Skeletal muscle cell (primary cell): ENCODE measurements around the gene ZSWIM8.
"Not testable (repeated sequence)": the region's sequence is repeated elsewhere in the genome, so short reads cannot be mapped to it uniquely, and the experiment has no call there.

Experiments used
- DNase-seq: peaks from one replicate; pipeline ENCODE4 v3.0.0-alpha.2; 2010; ENCODE audit warnings: low read depth
- H3K4me3 ChIP-seq: 2 replicates; pipeline ENCODE4 v1.5.1; 2011; ENCODE audit warnings: low read depth, mild to moderate bottlenecking, control low read depth, low read length, moderate library complexity

The ZSWIM8 gene, protein sequence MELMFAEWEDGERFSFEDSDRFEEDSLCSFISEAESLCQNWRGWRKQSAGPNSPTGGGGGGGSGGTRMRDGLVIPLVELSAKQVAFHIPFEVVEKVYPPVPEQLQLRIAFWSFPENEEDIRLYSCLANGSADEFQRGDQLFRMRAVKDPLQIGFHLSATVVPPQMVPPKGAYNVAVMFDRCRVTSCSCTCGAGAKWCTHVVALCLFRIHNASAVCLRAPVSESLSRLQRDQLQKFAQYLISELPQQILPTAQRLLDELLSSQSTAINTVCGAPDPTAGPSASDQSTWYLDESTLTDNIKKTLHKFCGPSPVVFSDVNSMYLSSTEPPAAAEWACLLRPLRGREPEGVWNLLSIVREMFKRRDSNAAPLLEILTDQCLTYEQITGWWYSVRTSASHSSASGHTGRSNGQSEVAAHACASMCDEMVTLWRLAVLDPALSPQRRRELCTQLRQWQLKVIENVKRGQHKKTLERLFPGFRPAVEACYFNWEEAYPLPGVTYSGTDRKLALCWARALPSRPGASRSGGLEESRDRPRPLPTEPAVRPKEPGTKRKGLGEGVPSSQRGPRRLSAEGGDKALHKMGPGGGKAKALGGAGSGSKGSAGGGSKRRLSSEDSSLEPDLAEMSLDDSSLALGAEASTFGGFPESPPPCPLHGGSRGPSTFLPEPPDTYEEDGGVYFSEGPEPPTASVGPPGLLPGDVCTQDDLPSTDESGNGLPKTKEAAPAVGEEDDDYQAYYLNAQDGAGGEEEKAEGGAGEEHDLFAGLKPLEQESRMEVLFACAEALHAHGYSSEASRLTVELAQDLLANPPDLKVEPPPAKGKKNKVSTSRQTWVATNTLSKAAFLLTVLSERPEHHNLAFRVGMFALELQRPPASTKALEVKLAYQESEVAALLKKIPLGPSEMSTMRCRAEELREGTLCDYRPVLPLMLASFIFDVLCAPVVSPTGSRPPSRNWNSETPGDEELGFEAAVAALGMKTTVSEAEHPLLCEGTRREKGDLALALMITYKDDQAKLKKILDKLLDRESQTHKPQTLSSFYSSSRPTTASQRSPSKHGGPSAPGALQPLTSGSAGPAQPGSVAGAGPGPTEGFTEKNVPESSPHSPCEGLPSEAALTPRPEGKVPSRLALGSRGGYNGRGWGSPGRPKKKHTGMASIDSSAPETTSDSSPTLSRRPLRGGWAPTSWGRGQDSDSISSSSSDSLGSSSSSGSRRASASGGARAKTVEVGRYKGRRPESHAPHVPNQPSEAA (N-terminal part only)

GRCh38 chr10:73785211-73785720 is at the start of gene ZSWIM8:
Gene ZSWIM8, plus strand, starts transcription at chr10:73785606. Its CDS starts 273 bp downstream, at chr10:73785879.
- peak; percentile 88 for DNase-seq
- H3K4me3 ChIP-seq = peak within 1 kb of the TSS; percentile 93

DNA sequence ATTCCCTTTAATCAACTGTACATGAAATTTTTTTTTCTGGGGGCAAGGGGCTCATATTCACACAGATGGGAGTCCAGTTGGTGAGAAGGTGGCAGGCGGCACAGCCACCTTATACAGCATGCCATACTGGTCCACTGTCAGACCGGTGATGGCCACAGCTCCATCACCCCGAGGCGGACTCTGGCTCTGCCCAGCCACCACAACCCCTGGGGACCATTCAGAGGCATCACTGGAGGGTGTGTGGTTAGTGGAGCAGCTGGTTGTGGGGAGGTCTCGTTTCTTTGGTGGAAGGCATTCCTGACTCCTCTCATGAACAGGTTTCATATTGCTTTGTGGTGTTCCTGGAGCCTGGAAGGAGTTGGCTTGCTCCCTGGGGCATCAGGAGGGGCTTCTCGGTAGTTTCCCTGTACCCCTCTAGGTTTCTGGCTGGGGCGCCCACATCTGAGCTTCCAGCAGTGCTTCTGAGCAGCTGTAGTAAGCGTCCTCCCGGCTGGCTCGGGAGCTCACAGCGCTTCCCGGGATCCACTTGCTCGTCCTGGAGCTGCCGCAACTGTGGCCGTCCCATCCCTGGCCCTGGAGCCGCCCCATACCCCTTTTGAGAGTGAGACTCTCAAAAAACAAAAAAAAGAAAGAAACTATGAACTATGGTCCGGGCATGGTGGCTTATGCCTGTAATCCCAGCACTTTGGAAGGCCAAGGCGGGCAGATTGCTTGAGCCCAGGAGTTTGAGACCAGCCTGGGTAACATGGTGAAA is 44.7 kb upstream of the ZSWIM8 start:
- not testable (repeated sequence) for H3K4me3 ChIP-seq, DNase-seq

GRCh38 chr10:73742454-73742734 is 43.0 kb upstream of the ZSWIM8 start:
- H3K4me3 ChIP-seq = no peak overlapping the region
- DNase-seq = no peak

DNA sequence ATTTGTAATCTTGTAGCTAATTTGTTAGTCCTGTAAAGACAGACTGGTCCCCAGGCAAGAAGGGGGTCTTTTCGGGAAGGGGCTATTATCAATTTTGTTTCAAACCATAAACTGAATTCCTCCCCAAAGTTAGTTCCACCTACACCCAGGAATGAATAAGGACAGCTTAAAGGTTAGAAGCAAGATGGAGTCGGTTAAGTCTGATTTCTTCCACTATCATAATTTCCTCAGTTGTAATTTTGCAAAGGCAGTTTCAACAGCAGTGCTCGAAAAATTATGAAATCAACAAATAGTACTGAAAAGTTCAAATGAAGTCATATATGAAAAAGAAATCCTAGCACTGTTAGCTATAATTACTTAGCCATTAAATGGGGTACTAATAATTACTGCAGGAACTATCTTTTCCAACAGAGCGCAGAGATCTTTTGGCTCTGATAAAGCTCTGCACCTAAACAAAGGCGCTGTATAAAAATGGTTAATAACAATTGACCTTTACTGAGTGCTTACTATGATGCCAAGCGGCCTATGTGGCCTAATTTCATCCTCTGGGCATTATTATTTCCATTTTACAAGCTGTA is 42.0 kb upstream of the ZSWIM8 start:
- no peak for DNase-seq
- peak overlapping the region; percentile 84 for H3K4me3 ChIP-seq

GRCh38 chr10:73743905-73744663 is 41.3 kb upstream of the ZSWIM8 start, which contains the start of gene SEC24C:
Gene SEC24C, plus strand, starts transcription at chr10:73744372. Its CDS starts 2,461 bp downstream, at chr10:73746833.
- H3K4me3 ChIP-seq = peak within 1 kb of the TSS; percentile 84
- peak; percentile 84 for DNase-seq

- peak overlapping the region; percentile 84 for H3K4me3 ChIP-seq
- DNase-seq = peak; percentile 8
These were observed 40.8 kb upstream of the ZSWIM8 start for GRCh38 chr10:73744664-73744975.

DNA sequence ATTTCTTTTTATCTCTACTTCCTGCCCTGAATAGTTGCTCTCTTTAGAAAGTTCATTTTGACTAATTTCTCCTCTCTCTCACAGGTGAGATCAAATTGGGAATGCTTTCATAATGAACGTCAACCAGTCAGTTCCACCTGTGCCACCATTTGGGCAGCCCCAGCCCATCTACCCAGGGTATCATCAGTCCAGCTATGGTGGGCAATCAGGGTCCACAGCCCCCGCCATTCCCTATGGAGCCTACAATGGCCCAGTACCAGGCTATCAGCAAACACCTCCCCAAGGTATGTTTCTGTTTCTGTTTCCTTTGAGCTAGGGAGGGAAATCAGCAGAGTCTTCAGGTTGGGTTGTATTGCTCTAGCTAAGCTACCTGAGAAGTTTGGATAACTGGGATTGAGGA is 38.7 kb upstream of the ZSWIM8 start:
- no peak for DNase-seq
- no peak overlapping the region for H3K4me3 ChIP-seq

DNA sequence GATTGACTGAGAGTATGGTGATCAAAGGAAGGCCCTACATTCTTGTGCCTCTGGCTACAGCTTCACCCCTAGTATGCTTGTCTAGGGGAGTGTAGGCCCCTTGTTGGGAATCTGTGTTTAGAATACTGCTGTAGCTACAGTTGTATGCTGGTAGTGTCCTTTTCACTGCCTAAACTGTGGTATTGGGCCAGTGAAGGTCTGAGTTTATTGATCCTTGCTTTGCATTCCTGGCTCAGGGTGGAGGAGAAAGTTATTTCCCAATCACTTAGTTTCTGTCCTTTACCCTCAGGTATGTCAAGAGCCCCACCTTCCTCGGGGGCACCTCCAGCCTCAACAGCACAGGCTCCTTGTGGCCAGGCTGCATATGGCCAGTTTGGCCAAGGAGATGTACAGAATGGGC is 34.6 kb upstream of the ZSWIM8 start:
- no peak overlapping the region for H3K4me3 ChIP-seq
- no peak for DNase-seq

GRCh38 chr10:73756183-73756582 is 29.2 kb upstream of the ZSWIM8 start:
- no peak overlapping the region for H3K4me3 ChIP-seq
- DNase-seq = no peak

- no peak for DNase-seq
- H3K4me3 ChIP-seq = no peak overlapping the region
These were observed 26.5 kb upstream of the ZSWIM8 start for GRCh38 chr10:73758704-73759511.

- H3K4me3 ChIP-seq = no peak overlapping the region
- no peak for DNase-seq
These were observed 25.8 kb upstream of the ZSWIM8 start for GRCh38 chr10:73759512-73760115.

- no peak overlapping the region for H3K4me3 ChIP-seq
- no peak for DNase-seq
These were observed 23.6 kb upstream of the ZSWIM8 start for GRCh38 chr10:73761781-73762180.

DNA sequence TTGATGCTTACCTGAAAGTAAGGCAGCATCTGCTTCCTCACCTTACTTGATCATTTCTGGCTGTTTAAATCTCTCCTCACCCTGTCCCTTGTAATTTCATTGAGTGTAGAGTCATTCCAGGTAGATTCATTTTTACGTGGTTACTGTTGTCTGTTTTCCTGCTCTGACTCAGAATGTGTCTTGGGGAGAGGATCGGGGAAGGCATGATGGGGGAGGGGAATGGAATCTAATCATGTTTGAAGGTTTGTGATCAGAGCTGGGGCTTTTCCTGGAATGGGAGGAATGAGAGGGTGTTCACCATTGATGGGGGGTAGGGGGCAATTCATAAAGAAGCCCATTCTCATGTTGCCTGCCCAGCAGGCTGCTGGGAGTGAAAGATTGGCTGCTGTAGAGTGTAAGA is 22.5 kb upstream of the ZSWIM8 start:
- no peak overlapping the region for H3K4me3 ChIP-seq
- DNase-seq = no peak

GRCh38 chr10:73763343-73763742 is 22.1 kb upstream of the ZSWIM8 start:
- DNase-seq = no peak
- no peak overlapping the region for H3K4me3 ChIP-seq

DNA sequence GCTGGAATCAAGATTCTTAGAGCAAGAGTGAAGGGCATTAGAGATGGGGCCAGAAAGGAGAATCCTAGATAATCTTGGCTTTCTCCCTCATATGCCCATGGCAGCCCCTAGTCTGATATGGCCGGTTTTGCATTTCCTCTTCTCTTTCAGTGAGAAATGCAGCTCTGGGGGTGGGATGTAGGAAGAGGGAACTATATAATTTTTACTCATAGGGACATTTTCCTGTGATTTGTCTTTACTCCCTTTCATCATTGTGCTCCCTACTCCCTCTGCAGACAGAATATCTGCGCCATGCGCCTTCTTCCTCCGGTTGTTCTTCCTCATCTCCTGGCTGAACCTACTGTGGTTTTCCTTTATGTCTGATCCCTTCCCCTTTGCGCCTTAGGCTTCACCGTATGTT is 20.3 kb upstream of the ZSWIM8 start:
- H3K4me3 ChIP-seq = no peak overlapping the region
- DNase-seq = no peak

- H3K4me3 ChIP-seq = no peak overlapping the region
- no peak for DNase-seq
These were observed 16.5 kb upstream of the ZSWIM8 start for GRCh38 chr10:73768881-73769280.

- no peak overlapping the region for H3K4me3 ChIP-seq
- no peak for DNase-seq
These were observed 16.0 kb upstream of the ZSWIM8 start for GRCh38 chr10:73769396-73769795.
